LNCAP (cell line): ENCODE results near the gene REEP5.

Experiments
- CTCF ChIP-seq: fragments of 450-650 bp; IDR thresholded peaks from 2 replicates; pipeline ENCODE4 v1.5.1; 2017; ENCODE audit warnings: mild to moderate bottlenecking

REEP5 gene

DNA sequence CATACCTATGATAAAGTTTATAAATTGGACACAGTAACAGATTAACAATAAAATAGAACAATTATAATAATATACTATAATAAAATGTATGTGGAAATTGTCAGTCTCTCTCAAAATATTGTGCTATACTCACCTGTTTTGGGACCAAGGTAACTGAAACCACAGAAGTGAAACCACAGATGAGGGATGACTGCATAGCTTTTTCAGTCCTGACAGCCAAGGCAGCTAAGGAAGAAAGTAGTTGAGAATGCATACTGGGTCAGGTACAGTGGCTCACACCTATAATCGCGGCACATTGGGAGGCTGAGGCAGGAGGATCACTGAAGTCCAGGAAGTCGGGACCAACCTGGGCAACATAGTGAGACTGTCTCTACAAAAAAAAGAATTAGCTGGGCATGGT is 52.1 kb downstream of the REEP5 start:
- TF ChIP-seq CTCF = no peak

GRCh38 chr5:112867411-112867810 is 54.6 kb downstream of the REEP5 start:
- TF ChIP-seq CTCF = no peak

DNA sequence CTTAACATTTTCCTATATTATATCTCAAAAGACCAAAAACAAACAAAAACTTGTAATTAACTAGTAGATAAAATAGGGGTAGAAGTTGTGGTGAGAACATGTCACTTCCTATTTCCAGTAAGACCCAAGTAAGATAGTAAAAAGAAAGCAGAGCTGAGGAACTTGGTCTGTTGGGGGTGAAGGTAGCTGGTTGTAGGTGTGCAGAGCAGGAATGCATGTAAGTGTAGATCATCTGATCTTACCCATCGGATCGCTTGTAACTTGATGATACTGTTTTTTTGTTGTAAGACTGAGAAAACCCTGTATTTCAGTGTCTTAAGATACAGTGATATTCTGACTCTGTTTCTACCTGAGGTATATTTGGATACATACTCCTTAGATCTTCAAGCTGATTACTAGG is 55.3 kb downstream of the REEP5 start:
- no peak for TF ChIP-seq CTCF

DNA sequence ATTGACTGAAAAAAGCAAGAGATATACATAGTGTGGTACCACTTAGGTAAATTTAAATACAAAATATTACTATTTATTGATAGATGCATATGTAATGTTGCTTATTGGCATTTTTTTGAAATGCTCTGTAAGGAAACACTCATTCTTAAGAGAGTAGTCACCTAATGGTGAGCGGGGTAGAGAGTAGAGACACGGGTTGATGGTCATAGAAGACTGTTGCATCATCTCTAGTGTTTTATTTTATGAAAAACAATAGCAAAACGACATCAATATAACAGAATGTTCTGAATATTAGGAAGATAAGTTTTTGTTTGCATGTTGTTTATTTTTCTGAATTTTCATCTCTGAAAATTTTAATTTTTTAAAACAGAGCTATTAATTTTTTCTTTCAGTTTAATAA is 56.9 kb downstream of the REEP5 start:
- TF ChIP-seq CTCF = no peak

- no peak for TF ChIP-seq CTCF
Measured at GRCh38 chr5:112863549-112863948, 58.5 kb downstream of the REEP5 start.

- no peak for TF ChIP-seq CTCF
Measured at GRCh38 chr5:112862085-112862484, 59.9 kb downstream of the REEP5 start.

DNA sequence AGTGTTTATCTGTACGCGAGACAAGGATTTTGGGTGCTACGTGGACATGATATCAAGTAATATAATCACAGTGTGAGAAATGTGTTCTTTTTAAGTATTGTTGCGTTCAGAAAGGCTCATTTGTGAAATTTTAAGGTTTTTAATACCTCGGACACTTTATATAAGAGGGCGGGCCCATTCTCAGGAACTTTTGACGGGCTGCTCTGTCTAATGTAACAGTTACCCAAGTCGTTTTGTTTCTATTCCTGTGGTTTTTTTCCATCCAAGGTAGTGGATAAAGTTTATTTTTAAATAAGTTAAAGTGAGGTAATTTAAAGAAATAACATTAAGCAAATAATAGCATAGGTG is 60.4 kb downstream of the REEP5 start:
- TF ChIP-seq CTCF = no peak

DNA sequence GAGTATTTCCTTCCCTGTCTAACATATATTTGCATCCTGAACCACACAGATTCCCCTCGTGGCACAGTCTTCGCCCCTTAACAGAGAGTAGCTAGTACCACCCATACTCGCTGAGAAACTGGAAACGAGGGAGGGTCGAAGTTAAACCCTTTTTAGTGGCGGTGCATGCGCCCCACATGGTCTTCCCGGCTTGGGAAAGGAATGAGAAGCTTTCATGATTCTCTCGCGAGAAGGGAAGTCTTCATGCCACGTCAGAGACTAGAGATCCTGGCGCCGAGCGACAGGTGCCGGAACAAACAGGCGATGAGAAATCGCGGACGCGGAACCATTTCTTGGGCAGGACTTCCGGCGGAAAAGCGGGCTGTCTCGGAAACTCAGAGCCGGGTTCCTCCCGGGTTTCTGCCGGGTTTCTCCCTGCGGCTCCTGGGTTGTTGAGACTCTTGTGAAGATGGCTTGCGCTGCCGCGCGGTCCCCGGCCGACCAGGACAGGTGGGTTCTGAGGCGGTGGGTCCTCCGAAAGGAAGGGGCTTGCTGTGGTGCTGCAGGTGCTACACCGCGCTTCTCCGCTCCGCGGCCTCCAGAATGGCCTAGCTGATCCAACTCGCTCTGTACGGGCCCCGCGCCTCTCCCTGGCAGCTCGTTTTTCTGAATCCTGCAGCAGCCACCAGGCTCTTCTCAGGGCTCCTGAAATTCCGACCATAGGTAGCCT is 60.9 kb downstream of the REEP5 start, which contains the start of gene SRP19:
Gene SRP19 (plus strand): TSS at position 359 of the 709 bp plus-strand sequence. CDS start 90 bp downstream, at position 449.
- no peak for TF ChIP-seq CTCF
